SU-DHL-6 (cell line): ENCODE results near the gene RSPRY1.

Source experiments
- H2AFZ ChIP-seq: fragments of 200-600 bp; sonication (generic); 2 replicates; pipeline ENCODE4 v1.6.1; 2014; ENCODE audit warnings: low read depth, mild to moderate bottlenecking, moderate library complexity, mixed read lengths, antibody characterized with exemption, low read length; ENCODE audit not compliant: severe bottlenecking
- H3F3A ChIP-seq: fragments of 200-600 bp; shearing (Covaris generic); 2 replicates; pipeline ENCODE4 v1.6.0; 2016; ENCODE audit warnings: antibody characterized with exemption, mild to moderate bottlenecking; ENCODE audit not compliant: insufficient read depth
- H3K27ac ChIP-seq: fragments of 200-600 bp; sonication (generic); 2 replicates; pipeline ENCODE4 v1.5.1; 2016; ENCODE audit warnings: low read depth, mild to moderate bottlenecking, low read length, moderate library complexity, mixed read lengths
- H3K27me3 ChIP-seq: fragments of 200-600 bp; sonication (generic), shearing (Covaris generic); 2 replicates; pipeline ENCODE4 v1.6.0; 2014; ENCODE audit warnings: mild to moderate bottlenecking, low read length
- H3K36me3 ChIP-seq: fragments of 200-600 bp; sonication (generic); 2 replicates; pipeline ENCODE4 v1.6.1; 2014; ENCODE audit warnings: mild to moderate bottlenecking, low read length, mixed read lengths
- H3K4me2 ChIP-seq: fragments of 300-600, 200-600 bp; shearing (Covaris generic), sonication (generic); 2 replicates; pipeline ENCODE4 v1.6.0; 2014; ENCODE audit warnings: low read length, low read depth, mild to moderate bottlenecking; ENCODE audit not compliant: poor library complexity, severe bottlenecking
- H3K4me3 ChIP-seq: fragments of 200-600 bp; sonication (generic); 2 replicates; pipeline ENCODE4 v1.5.1; 2014; ENCODE audit warnings: antibody characterized with exemption, low read length, mild to moderate bottlenecking, mixed read lengths; ENCODE audit not compliant: insufficient read depth, poor library complexity, severe bottlenecking
- H3K79me2 ChIP-seq: fragments of 200-600 bp; sonication (generic); 2 replicates; pipeline ENCODE4 v1.6.1; 2014; ENCODE audit warnings: mild to moderate bottlenecking, low read length, moderate library complexity; ENCODE audit not compliant: insufficient read depth
- H3K9ac ChIP-seq: fragments of 200-600 bp; sonication (generic); 2 replicates; pipeline ENCODE4 v1.7.0; 2014; ENCODE audit warnings: mild to moderate bottlenecking, low read length
- H3K9me2 ChIP-seq: fragments of 200-600 bp; sonication (generic); replicated peaks from 2 replicates; pipeline ENCODE4 v1.6.1; 2014; ENCODE audit warnings: low read length; ENCODE audit not compliant: insufficient read depth
- H3K9me3 ChIP-seq: fragments of 200-600 bp; sonication (generic); 2 replicates; pipeline ENCODE4 v1.6.1; 2014; ENCODE audit warnings: low read length, mixed read lengths; ENCODE audit not compliant: insufficient read depth
- H4K20me1 ChIP-seq: fragments of 200-600 bp; sonication (generic); 2 replicates; pipeline ENCODE4 v1.6.1; 2014; ENCODE audit warnings: low read depth, mild to moderate bottlenecking, antibody characterized with exemption, low read length, moderate library complexity, mixed read lengths
- CTCF ChIP-seq: fragments of 200-600 bp; sonication (generic); IDR thresholded peaks from one replicate; pipeline ENCODE4 v1.5.1; 2017; ENCODE audit warnings: antibody characterized with exemption, mild to moderate bottlenecking, low read length, moderate library complexity; ENCODE audit not compliant: insufficient read depth, poor library complexity, severe bottlenecking
- EZH2phosphoT487 ChIP-seq: fragments of 200-600 bp; sonication (generic), shearing (Covaris generic); conservative IDR thresholded peaks from 2 replicates; pipeline ENCODE4 v1.6.1; 2018; ENCODE audit warnings: mild to moderate bottlenecking, antibody characterized with exemption, low read length, moderate library complexity, mixed read lengths

RSPRY1 gene

GRCh38 chr16:57253466-57253865 is 67.3 kb downstream of the RSPRY1 start:
- H3K79me2 ChIP-seq = no peaks in the 10 kb centered on the region
- no peaks in the 10 kb centered on the region for H3K27me3 ChIP-seq
- H3K27ac ChIP-seq = no peak overlapping the region
- no peak overlapping the region for H3K4me3 ChIP-seq
- H3K9me3 ChIP-seq = peaks cover 10% of the 10 kb centered on the region; the same call in 1 of the 2 replicates
- TF ChIP-seq CTCF (no peak), EZH2phosphoT487 (no peak)
- H4K20me1 ChIP-seq = no peaks in the 10 kb centered on the region
- no peaks in the 10 kb centered on the region for H3K9me2 ChIP-seq
- no peak overlapping the region for H3K9ac ChIP-seq
- H3F3A ChIP-seq = no peaks in the 10 kb centered on the region
- no peak overlapping the region for H2AFZ ChIP-seq
- no peak overlapping the region for H3K4me2 ChIP-seq
- H3K36me3 ChIP-seq = peaks cover 15% of the 10 kb centered on the region

- Histone ChIP-seq H3K27ac (no peak overlapping the region), H4K20me1 (no peaks in the 10 kb centered on the region), H3K4me2 (no peak overlapping the region)
These were observed 69.7 kb downstream of the RSPRY1 start for GRCh38 chr16:57255686-57256415.

GRCh38 chr16:57256601-57257395 is 70.7 kb downstream of the RSPRY1 start:
- H3K79me2 ChIP-seq = no peaks in the 10 kb centered on the region
- TF ChIP-seq EZH2phosphoT487 (no peak), CTCF (no peak)
- H4K20me1 ChIP-seq = no peaks in the 10 kb centered on the region
- no peak overlapping the region for H3K4me3 ChIP-seq
- H3K9me2 ChIP-seq = no peaks in the 10 kb centered on the region
- no peaks in the 10 kb centered on the region for H3K27me3 ChIP-seq
- H2AFZ ChIP-seq = no peak overlapping the region
- no peak overlapping the region for H3K27ac ChIP-seq
- H3K36me3 ChIP-seq = peaks cover 15% of the 10 kb centered on the region
- no peak overlapping the region for H3K4me2 ChIP-seq
- H3K9me3 ChIP-seq = peaks cover 10% of the 10 kb centered on the region; the same call in 1 of the 2 replicates
- H3F3A ChIP-seq = no peaks in the 10 kb centered on the region
- no peak overlapping the region for H3K9ac ChIP-seq

More at GRCh38 chr16:57255686-57256415, 69.7 kb downstream of the RSPRY1 start:
- no peak overlapping the region for H3K4me3 ChIP-seq
- no peaks in the 10 kb centered on the region for H3K79me2 ChIP-seq
- H2AFZ ChIP-seq = no peak overlapping the region
- H3F3A ChIP-seq = no peaks in the 10 kb centered on the region
- TF ChIP-seq EZH2phosphoT487 (no peak), CTCF (no peak)
- peaks cover 10% of the 10 kb centered on the region; the same call in 1 of the 2 replicates for H3K9me3 ChIP-seq
- no peaks in the 10 kb centered on the region for H3K9me2 ChIP-seq
- no peaks in the 10 kb centered on the region for H3K27me3 ChIP-seq
- no peak overlapping the region for H3K9ac ChIP-seq
- H3K36me3 ChIP-seq = peaks cover 15% of the 10 kb centered on the region
